HG02870 (cell line): Measurements from ENCODE around the gene MEIOSIN.
"Not testable (repeated sequence)": the region's sequence is repeated elsewhere in the genome, so short reads cannot be mapped to it uniquely, and the experiment has no call there.

Experiments used
- ATAC-seq: cut with Tn5 transposase; IDR thresholded peaks from one replicate; pipeline ENCODE4 v1.9.1; 2021; ENCODE audit warnings: mild to moderate bottlenecking, moderate library complexity; ENCODE audit not compliant: unreplicated experiment

The MEIOSIN gene

GRCh38 chr19:45793876-45794275, 60.6 kb downstream of the MEIOSIN start:
- ATAC-seq, result no peak

GRCh38 chr19:45794627-45795026, 61.4 kb downstream of the MEIOSIN start:
- ATAC-seq, result no peak

GRCh38 chr19:45798995-45799517, 65.8 kb downstream of the MEIOSIN start:
- ATAC-seq, result no peak

GRCh38 chr19:45799541-45799940, 66.3 kb downstream of the MEIOSIN start:
- not testable (repeated sequence) for ATAC-seq

GRCh38 chr19:45800070-45800553, 66.9 kb downstream of the MEIOSIN start:
- no peak for ATAC-seq

DNA sequence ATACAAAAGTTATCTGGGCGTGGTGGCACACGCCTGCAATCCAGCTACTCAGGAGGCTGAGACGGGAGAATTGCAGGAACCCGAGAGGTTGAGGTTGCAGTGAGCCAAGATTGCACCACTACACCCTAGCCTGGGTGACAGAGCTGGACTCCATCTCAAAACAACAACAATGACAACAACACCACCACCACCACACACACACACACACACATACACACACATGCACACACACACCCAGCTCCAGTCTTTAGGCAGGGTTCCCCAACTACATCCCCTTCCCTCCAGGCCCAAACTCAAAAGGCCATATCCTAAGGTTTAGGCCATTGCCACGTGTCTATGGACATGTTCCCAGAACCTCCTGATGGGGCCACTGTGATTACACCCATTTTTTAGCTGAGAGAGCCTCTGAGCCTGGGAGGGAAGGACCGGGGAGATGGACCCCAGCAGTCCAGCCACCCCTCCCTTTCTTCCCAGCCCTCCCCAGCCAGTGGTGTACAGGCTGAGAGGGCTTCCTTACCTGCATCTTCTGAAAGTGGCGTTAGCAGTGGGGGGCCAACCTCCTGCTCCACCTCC, 68.5 kb downstream of the MEIOSIN start:
- no peak for ATAC-seq

- ATAC-seq, result no peak
These were observed 71.1 kb downstream of the MEIOSIN start for GRCh38 chr19:45804140-45804958.

GRCh38 chr19:45804959-45805230, 71.7 kb downstream of the MEIOSIN start:
- no peak for ATAC-seq

GRCh38 chr19:45805719-45806118, 72.5 kb downstream of the MEIOSIN start:
- ATAC-seq, result no peak

DNA sequence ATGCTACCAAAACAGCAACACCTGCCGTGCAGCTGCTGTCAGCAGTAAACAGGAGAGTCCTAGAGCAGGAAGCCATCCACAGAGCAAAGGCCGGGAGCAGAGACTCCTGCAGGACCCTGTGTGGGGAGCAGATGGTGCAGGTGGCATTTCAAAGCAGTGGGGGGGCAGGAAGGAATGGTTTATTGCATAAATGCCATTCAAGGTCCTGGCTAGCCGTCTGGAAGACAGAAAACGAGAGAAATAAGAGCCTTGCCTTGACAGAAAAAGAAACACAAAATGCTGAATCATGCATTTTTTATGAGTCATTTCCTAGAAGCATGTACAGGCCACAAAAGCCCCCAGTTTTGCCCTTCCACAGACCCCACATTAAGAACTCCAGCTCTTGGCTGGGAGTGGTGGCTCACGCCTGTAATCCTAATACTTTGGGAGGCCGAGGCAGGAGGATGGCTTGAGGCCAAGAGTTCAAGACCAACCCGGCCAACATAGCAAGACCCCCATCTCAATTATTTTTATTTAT, 76.5 kb downstream of the MEIOSIN start:
- no peak for ATAC-seq

DNA sequence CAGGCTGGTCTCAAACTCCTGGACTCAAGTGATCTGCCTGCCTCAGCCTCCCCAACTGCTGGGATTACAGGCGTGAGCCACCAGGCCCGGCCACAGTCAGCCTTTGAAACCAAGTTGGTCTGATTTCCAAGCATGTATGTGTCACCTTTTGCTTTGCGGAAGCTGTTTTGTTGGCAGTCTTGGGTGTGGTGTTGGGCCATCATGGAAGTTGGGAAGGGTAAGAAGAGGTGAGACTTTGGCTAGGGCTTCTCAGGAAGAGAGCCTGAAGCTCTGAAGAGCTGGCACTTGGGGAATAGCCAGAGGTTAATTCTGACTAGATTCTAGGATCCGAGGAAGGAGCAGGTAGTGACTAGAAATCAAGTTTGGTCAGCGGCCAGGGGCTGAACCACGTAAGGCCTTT, 79.1 kb downstream of the MEIOSIN start:
- ATAC-seq, result no peak
